Measurements from ENCODE around the gene B4GALT1.

- TF ChIP-seq, protein P1, sequence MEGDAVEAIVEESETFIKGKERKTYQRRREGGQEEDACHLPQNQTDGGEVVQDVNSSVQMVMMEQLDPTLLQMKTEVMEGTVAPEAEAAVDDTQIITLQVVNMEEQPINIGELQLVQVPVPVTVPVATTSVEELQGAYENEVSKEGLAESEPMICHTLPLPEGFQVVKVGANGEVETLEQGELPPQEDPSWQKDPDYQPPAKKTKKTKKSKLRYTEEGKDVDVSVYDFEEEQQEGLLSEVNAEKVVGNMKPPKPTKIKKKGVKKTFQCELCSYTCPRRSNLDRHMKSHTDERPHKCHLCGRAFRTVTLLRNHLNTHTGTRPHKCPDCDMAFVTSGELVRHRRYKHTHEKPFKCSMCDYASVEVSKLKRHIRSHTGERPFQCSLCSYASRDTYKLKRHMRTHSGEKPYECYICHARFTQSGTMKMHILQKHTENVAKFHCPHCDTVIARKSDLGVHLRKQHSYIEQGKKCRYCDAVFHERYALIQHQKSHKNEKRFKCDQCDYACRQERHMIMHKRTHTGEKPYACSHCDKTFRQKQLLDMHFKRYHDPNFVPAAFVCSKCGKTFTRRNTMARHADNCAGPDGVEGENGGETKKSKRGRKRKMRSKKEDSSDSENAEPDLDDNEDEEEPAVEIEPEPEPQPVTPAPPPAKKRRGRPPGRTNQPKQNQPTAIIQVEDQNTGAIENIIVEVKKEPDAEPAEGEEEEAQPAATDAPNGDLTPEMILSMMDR (conservative IDR thresholded peaks at IDR 0.05 in 1 of 2, IDR thresholded peaks at IDR 0.05 in 1 of 2; ENCODE audit: extremely low read depth in 1 of 2, insufficient read depth in 1 of 2, low read depth in 1 of 2, low read length in 2 of 2): no peak
- TF ChIP-seq EZH2 (IDR thresholded peaks at IDR 0.05; ENCODE audit: borderline replicate concordance, low read length): no peak
Observed at GRCh38 chr9:33080534-33080933, 86.6 kb downstream of the B4GALT1 start.

Measured in mammary epithelial cell (primary cell).